ENCODE data around the gene GJB2. TPM values are rescaled to one million over a fixed set of nuclear protein-coding genes. Genes with fewer than 3 reads are reported as not detected.

The GJB2 gene
- polyA plus RNA-seq, 10 donors, result 0.37 to 14.4 (median 2.3) TPM

DNA sequence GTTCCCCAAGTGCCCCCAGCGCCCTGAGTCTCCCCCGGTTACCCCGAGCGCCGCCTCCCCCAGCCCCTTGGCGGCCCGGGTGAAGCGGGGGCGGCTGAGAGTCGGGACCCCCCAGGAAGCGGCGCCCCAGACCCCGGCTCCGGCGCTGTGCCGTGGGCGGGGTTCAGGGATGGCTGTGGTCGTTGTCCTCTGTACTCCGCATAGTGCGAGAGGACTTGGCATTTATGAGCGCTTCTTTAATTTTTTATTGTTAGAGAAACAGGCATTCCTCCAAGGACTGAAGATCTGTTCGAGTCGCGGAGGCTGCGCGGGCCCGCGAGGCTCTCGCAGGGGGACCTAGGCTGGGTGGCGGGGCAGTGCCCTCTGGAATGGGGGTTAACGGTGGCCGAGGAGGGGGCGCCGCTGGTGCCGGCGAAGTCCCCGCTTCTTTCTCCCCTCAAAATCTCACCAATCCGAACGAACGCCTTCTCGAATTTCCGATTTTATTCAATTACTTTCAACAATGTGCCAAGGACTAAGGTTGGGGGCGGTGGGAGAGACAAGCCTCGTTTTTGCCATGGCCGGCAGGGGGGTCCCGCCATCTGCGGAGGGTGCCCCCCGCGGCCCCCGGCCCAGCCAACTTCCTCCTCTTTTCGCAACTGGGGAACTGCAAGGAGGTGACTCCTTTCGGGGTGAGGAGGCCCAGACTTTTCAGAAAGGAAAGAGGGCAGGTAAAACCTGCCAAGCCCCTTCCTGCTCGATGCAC lies 596 bp upstream of the GJB2 start:
- DNase-seq, result peak in 1 of 3 donors; percentile 51

GRCh38 chr13:20192158-20192835 lies 441 bp downstream of the GJB2 start:
- DNase-seq, result peak in 1 of 3 donors; percentile 52

DNA sequence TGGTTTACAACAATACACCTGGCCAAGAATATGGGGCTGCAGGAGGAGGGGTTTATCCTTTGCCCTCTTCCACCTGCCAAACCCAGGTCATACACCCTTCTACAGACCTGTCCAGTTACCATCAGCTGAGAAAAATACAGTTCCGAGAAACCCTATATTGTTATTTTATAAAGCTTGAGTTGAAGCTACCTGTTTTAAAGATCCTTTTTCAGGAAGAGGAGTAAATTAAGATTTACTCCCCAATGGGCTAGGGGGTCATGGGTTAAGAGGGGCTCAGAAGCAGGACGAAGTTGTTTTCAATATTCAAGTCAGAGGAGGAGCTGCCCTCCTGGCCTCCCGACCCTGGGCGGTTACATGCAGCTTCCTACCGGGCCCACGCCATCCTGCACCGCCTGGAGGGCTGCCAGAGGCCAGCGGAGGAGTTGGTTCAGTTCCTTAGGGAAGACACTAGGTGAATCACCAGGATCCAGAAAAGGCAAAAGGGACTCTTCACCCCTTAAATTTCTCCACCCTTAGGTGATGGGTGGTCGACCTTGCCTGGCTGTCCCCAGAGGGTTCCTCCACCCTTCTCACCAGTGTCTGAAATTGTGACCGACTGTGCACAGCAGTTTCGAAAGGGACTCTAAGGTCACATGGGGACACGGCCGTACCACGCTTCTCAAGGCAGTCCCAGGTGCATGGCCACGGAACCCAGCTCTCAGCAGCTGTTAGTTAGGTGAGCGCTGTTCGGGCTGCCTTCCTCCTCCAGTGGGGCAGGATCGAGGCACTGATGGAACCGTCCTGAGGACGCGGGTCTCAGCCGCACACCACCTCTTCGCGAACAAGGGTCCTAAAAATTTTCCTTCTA lies 1.2 kb downstream of the GJB2 start:
- DNase-seq, result no peak

- peak in 1 of 3 donors; percentile 51 for DNase-seq
Measured at GRCh38 chr13:20190481-20191310, 2.0 kb downstream of the GJB2 start.

GRCh38 chr13:20190076-20190475 lies 2.7 kb downstream of the GJB2 start:
- DNase-seq, result no peak

GRCh38 chr13:20188667-20189553 lies 3.8 kb downstream of the GJB2 start:
- no peak for DNase-seq

- no peak for DNase-seq
Measured at GRCh38 chr13:20186771-20187170, 6.0 kb downstream of the GJB2 start.

- DNase-seq, result no peak
Measured at GRCh38 chr13:20185366-20186056, 7.2 kb downstream of the GJB2 start.

- DNase-seq, result peak; percentile 62 to 80 (median 75)
Measured at GRCh38 chr13:20182231-20182846, 10.4 kb downstream of the GJB2 start.

DNA sequence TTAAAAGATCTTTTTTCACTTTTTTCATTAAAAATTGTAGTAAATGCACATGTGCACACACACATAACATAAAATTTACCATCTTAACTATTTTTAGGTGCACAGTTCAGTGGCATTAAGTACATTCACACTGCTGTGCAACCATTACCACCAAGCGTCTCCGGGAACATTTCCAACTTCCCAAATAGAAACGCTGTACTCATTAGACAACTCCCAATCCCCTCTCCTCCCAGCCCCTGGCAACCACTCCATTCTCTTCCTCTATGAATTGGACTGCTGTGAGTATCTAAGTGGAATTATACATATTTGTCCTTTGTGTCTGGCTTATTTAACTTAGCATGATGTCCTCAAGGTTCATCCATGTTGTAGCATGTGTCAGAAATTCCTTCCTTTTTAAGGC lies 11.6 kb downstream of the GJB2 start:
- DNase-seq, result no peak

- DNase-seq, result no peak
Measured at GRCh38 chr13:20178156-20178555, 14.6 kb downstream of the GJB2 start.

GRCh38 chr13:20177049-20177831 lies 15.5 kb downstream of the GJB2 start:
- no peak for DNase-seq

GRCh38 chr13:20175907-20176652 lies 16.7 kb downstream of the GJB2 start:
- DNase-seq, result no peak

- DNase-seq, result no peak
Measured at GRCh38 chr13:20175406-20175794, 17.3 kb downstream of the GJB2 start.

- peak in 1 of 3 donors; percentile 62 for DNase-seq
Measured at GRCh38 chr13:20174656-20175405, 17.9 kb downstream of the GJB2 start.

DNA sequence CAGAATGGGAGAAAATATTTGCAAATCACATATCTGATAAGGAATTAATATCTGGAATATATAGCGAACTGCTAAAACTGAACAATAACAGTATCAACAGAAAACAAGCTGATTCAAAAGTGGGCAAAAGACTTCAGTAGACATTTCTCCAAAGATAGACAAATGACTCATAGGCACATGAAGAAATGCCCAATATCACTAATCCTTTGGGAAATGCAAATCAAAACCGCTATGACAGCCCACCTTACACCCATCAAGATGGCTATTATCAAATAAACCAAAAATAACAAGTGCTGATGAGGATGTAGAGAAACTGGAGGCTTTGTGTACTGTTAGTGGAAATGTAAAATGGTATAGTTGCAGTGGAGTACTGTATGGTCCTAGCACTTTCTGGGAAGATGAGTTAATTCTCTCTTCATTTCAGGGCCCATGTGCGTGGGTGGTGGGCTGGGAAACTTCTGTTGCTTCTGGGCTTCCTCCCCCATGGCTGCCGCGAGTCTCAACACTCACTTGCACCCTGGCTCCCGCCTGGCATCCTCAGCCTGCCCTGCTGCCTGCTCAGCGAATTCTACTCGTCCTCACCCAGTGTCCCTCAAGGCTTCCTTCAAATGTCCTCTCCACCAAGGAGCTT lies 19.5 kb downstream of the GJB2 start:
- no peak for DNase-seq

GRCh38 chr13:20171364-20171763 lies 21.4 kb downstream of the GJB2 start:
- DNase-seq, result no peak

Measured in muscle of back (tissue), 11 donors.